Measurements from ENCODE around the gene TNRC6C.
"Not testable (repeated sequence)": the region's sequence is repeated elsewhere in the genome, so short reads cannot be mapped to it uniquely, and the experiment has no call there.

Gene TNRC6C

GRCh38 chr17:77968788-77969187 lies 10.3 kb downstream of the TNRC6C start:
- DNase-seq, result no peak

DNA sequence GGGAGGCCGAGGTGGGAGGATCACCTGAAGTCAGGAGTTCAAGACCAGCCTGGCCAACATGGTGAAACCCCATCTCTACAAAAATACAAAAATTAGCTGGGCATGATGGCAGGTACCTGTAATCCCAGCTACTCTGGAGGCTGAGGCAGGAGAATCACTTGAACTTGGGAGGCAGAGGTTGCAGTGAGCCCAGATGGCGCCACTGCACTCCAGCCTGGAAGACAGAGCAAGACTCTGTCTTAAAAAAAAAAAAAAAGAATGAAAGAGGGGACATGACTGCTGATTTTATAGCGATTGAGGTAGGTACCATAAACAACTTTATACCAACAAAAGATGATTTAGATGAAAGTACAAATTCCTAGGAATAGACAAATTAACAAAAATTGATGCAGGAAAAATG lies 13.8 kb downstream of the TNRC6C start:
- not testable (repeated sequence) for DNase-seq

DNA sequence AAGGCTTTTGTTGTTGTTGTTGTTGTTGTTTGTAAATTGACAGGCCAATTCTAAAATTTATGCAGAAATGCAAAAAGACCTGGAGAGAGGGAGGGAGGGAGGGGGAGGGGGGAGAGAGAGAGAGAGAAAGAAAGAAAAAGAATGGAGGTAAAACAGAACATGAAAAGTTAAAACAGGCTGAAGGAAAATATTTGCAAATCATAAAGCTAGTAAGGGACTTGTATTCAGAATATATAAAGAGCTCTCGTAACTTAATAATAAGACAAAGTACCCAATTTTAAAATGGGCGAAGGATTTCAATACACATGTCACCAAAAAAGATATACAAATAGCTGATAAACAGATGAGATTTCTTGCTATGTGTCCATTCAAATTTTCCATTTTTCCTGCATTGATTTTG lies 15.4 kb downstream of the TNRC6C start:
- no peak for DNase-seq

GRCh38 chr17:77974396-77974795 lies 15.9 kb downstream of the TNRC6C start:
- DNase-seq, result no peak

DNA sequence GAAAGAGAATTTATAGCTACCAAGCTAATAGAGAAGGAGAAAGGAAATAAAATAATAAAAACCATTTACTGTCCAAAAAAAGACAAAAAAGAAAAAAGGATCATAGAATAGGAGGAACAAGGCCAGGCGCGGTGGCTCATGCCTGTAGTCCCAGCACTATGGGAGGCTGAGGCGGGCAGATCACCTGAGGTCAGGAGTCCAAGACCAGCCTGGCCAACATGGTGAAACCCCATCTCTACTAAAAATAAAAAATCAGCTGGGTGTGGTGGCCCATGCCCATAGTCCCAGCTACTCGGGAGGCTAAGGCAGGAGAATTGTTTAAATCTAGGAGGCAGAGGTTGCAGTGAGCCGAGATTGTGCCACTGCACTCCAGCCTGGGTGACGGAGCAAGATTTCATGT lies 23.9 kb downstream of the TNRC6C start:
- not testable (repeated sequence) for DNase-seq

- DNase-seq, result no peak
Measured at GRCh38 chr17:77990301-77990700, 31.8 kb downstream of the TNRC6C start.

- not testable (repeated sequence) for DNase-seq
Measured at GRCh38 chr17:77993735-77994134, 35.2 kb downstream of the TNRC6C start.

DNA sequence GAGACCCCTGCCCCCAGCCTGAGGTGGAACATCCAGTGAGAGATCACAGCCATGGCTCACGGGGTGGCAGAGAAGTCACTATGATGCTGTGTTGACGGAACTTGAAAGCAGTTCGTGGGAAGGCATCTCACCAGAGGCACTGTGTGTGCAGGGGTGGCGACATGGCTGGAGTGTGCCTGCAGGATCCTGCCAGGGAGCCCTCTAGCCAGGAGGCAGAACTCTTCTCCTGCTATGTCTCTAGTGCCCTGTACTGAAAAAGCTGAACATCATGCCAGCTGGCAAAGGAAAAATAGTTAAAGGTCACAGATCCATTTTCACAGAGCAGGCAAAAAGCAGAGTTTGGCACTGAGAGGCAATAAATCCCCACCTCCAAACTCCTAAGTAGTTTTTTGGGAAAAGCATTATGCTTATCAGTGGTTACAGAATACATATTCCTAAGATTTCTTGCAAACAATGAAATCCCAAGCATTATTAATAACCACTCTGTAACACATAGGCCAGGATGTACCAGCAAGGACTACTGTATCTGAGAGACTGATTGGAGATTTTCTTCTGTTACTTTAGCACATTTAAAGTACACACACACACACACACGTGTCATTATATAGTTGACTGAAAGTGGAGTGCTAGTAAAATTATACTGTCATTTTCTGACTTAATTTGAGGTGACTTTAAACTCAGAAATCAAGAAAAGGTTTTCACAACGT lies 36.8 kb downstream of the TNRC6C start:
- DNase-seq, result no peak

GRCh38 chr17:77996256-77996655 lies 37.8 kb downstream of the TNRC6C start:
- no peak for DNase-seq

DNA sequence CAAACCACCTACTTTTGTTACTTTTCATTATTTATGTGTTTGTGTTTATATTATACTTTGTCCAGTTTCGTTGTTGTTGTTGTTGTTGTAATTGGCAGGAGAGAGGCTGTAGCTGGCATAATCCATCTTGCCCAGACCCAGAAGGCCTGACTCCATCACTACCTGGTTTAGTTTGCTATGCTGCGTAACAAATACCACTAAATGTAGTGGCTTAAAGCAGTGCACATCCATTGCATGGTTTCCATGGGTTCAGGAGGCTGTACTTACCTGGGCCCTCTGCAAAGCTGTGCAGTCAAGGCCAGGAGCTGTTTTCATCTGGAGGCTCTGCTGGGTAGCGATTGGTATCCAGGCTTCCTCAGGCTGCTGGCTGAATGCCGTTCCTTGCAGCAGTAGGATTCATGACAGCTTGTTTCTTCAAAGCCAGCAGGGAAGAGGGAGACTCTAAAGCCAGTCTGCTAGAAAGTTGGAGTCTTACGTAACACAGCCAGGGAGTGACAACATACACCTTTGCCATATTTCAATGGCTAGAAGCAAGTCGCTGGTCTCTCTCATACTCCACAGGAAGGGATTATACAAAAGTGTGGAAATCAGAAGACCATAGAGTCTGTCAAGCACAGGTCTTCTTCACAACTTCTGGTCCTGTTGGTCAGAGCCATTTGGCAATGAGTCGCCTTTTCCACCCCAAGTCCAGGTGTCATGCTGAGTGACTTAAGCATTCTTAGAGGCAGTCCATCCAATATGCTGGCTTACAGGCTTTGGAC lies 41.1 kb downstream of the TNRC6C start:
- no peak for DNase-seq

GRCh38 chr17:78000341-78000740 lies 41.8 kb downstream of the TNRC6C start:
- DNase-seq, result no peak

GRCh38 chr17:78001182-78001581 lies 42.7 kb downstream of the TNRC6C start:
- no peak for DNase-seq

GRCh38 chr17:78001612-78002011 lies 43.1 kb downstream of the TNRC6C start:
- no peak for DNase-seq

GRCh38 chr17:78002166-78002565 lies 43.7 kb downstream of the TNRC6C start:
- DNase-seq, result no peak

GRCh38 chr17:78005452-78006171 lies 47.1 kb downstream of the TNRC6C start:
- DNase-seq, result no peak

GRCh38 chr17:78006338-78006737 lies 47.8 kb downstream of the TNRC6C start:
- DNase-seq, result no peak

GRCh38 chr17:78007647-78008046 lies 49.1 kb downstream of the TNRC6C start:
- no peak for DNase-seq

DNA sequence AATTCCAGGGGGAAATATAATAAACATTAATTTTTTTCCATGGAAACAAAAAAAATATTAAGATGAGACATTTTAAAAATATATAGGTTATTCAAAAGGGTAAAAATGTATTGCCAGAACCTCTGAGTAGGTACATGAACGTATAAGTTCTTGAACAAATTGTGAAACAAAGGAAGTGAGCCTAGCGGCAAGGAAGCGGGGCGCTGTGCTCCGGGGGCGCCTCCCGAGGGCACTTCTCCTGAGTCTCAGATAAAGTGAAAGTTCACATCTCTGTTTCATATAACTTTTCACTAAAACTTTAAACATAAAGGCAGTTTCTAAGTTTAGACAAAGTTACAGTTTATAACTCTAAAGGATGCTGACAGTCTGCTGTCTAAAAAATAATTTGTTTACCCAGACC lies 52.3 kb downstream of the TNRC6C start:
- no peak for DNase-seq

- DNase-seq, result no peak
Measured at GRCh38 chr17:78012428-78012827, 53.9 kb downstream of the TNRC6C start.

DNA sequence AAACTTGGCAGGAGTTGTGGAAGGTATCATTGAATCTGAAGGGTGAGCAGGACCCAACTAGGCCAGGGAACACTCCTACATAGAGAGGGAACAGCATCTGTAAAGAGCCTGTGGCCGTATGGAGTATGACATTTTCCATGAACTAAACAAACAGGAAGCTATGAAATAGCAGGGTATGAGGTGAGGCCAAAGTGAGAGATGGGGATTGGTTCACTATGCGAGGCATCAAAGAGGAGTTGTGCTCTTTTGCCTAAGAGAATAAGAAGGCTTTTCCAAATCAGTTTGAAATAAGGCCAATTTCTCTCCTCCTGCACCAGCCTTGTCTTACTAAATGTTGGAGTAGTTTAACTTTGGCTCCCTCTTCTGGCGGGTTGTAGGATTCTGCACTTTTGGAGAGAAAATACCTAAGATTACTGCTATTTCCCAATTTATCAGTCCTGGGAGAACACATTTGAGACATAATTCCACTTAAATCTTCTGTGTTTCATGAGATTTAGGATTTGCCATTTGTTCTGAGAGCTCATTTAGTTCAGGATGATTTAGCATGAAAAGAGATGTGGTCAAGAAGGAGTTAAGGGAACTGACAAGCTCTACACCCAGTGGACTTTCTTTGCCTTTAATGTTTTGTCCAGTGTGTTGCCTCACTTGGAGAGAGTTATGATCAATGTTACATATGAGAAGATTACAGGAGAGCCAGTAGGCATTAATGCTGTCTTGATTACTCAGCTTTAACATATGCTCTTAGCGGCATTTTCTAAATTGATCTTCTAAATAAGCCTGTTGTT lies 55.4 kb downstream of the TNRC6C start:
- DNase-seq, result peak; percentile 37

- no peak for DNase-seq
Measured at GRCh38 chr17:78014646-78015045, 56.1 kb downstream of the TNRC6C start.

DNA sequence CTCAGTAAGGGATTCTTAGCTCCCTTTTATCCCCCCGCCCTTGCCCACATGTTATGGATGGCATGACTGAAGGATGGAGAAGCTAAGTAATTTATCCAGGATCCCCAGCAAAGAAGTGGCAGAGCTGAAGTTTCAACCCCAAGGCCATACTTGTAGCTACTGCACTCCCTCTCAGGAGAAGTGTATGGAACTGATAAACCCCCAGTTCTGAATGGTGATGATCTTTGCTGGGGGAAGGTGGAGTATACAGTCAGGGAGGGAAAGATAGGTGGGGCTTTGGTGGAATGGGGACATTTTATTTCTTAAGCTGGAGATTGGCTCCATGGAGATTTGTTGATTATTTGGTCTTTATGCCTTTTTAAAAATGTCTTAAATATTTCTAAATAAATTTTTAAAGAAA lies 58.3 kb downstream of the TNRC6C start:
- no peak for DNase-seq

DNA sequence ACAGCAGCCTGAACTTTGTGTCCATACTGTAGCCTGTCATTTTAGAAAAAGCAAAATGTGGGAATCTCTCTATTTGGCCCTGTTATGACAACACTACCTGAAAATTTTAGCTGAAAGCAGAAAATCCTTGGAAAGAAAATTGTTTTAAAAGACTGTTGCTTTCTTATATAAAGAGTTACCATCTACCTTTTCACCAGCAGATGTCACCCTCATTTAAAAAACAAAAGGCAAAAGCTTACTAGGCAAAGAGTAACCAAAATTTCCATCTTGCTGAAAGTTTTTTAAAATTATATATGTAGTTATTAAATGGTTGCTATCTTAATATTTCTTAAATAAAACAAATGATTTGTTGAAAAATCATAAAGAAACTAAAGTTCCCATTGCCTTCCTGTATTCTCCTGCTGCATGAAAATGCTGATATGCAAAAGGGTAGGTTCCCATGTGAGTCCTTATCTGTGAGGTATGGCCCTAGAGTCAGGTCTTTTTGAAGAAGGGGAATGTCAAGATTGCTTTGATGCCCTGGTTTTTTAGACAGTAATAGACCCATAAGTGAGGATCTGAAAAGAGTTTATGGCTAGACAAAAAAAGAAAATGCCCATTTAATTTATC lies 61.0 kb downstream of the TNRC6C start:
- DNase-seq, result no peak

Measured in NCI-H1048 (cell line).